Measurements from ENCODE around the gene DHRS11.

DNA sequence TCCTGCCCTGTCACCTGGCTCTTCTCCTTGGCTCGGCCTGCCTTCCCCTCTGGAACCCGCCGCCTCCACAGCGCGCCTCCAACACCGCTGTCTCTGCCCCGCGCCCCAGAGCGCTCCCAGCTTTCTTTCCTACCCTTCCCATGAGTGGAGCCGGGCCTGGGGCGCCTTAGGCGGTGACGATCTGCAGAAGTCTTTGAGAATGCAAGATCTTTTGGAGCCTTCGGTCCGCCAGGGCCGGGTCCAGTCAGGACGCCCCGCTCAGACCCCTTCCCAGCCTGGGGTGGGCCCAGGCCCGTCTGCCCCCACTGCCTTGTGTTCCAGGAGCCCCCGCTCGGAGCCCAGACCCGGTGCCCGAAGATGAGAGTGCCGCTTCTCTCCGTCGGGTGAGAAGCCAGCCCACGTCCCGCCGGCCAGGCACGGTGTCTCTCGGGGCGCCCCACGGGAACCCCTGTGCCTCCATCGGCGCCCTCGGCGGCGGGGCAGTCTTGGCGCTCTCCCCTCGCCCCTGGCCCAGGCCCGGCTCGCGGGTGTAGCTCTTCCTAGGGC is 49.7 kb downstream of the DHRS11 start:
- no peak for TF ChIP-seq POLR2A (IDR thresholded peaks at IDR 0.05)
- TF ChIP-seq, protein P1, sequence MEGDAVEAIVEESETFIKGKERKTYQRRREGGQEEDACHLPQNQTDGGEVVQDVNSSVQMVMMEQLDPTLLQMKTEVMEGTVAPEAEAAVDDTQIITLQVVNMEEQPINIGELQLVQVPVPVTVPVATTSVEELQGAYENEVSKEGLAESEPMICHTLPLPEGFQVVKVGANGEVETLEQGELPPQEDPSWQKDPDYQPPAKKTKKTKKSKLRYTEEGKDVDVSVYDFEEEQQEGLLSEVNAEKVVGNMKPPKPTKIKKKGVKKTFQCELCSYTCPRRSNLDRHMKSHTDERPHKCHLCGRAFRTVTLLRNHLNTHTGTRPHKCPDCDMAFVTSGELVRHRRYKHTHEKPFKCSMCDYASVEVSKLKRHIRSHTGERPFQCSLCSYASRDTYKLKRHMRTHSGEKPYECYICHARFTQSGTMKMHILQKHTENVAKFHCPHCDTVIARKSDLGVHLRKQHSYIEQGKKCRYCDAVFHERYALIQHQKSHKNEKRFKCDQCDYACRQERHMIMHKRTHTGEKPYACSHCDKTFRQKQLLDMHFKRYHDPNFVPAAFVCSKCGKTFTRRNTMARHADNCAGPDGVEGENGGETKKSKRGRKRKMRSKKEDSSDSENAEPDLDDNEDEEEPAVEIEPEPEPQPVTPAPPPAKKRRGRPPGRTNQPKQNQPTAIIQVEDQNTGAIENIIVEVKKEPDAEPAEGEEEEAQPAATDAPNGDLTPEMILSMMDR (IDR thresholded peaks at IDR 0.05), result no peak
- TF ChIP-seq POLR2AphosphoS5 (IDR thresholded peaks at IDR 0.05), result no peak
